ENCODE data around the gene STYXL2. TPM values are rescaled to one million over a fixed set of nuclear protein-coding genes. Genes with fewer than 3 reads are reported as not detected.
A peak's percentile ranks its signal among the peaks of the same experiment; 100 is the strongest.

The STYXL2 gene
- polyA plus RNA-seq, 12 donors, result 34.2 to 146 (median 99.8) TPM; not detected in 1

DNA sequence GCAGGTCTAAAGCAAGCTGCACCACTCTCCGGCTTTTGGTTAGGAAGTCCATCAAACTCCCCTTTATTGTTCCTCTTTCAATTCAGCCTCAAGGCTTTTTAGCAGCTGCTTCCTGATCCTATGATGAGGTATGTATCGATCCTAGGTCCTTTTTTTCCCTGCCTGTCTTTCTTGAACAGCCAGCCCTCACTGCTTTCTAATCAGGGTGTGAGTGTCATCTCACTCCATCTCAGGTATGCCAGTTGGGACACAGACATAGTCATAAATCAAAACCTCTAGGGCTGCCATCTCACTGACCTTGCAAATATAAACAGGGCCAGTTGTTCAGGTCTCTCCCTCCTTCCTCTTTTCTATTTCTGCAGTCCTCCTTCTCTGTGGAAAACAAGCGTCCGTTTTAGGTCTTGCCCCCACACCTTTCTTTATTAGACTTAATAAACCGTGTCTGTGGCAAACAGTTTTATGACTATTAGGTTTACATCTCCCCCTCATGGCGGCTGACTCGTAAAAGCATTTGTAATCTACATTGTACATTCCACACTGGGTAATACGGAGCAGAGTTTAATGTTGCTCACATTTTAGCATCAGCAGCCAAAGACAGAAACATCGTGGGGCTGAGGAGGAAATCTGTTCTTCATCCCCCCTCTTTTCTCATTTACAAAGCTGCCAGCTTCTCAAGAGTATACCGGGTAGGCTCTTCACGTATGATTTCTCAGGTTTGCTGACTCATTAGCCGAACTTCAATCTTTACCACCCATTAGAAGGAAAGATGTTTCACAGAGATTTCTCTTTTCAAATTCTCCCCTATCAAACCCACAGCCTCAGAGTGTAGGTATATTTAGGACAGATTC is 11.6 kb downstream of the STYXL2 start:
- DNase-seq, result no peak

GRCh38 chr1:167106119-167106461 is 12.2 kb downstream of the STYXL2 start:
- no peak for DNase-seq

DNA sequence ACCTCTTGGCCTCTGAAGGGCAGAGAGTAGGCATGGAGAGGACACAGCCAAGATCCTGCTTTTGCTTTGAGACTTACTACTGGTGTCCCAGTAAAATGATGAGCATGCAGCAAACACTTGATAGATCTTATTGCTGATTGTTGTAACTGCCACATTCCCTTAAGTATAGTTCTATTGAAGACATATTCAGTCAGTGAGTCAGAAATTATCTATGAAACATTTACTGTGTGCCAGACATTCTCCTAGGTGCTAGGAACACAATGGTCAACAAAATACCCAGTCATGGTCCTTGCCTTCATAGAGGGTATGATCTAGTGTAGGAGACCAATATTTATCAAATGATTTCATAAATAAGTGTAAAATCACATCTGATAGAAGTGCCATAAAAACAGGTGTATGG is 13.6 kb downstream of the STYXL2 start:
- no peak for DNase-seq

DNA sequence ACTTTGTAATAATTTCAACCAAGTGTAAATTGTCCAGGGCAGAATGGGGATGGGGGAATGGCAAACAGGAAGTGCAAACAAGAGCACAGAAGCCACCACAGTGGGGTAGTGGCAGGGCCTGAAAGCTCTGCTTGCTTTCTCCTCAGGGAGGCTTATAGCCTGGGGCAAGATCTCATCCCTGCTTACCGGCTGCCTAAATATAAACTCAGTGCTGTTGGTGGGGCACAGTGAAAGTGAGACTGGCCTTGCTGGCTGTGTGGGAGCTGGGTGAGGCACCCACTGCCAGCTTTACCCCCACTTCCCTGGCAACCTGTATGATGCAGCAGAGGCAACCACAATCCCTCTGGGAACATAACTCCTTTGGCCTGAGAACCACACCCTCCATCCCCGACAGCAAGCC is 15.2 kb downstream of the STYXL2 start:
- DNase-seq, result no peak

DNA sequence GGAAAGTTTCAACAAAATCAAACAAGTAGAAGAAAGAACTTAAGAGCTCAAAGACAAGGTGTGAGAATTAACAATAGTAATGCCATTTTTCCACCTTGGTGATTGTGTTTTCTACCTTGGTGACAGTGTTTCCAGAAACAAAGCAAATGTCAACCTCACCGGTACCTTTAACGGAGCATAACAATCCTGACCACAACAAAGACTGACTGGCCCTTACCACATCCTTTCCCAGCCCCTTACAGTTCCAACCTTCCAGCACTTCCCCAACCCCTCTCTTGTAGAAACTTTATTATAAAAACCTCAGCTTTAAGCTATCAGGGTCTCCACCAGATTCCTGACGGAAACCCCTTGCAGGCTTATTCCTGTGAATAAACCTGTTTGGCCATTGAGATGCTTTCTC is 16.7 kb downstream of the STYXL2 start:
- no peak for DNase-seq

- DNase-seq, result no peak
Observed at GRCh38 chr1:167111868-167112709, 18.2 kb downstream of the STYXL2 start.

DNA sequence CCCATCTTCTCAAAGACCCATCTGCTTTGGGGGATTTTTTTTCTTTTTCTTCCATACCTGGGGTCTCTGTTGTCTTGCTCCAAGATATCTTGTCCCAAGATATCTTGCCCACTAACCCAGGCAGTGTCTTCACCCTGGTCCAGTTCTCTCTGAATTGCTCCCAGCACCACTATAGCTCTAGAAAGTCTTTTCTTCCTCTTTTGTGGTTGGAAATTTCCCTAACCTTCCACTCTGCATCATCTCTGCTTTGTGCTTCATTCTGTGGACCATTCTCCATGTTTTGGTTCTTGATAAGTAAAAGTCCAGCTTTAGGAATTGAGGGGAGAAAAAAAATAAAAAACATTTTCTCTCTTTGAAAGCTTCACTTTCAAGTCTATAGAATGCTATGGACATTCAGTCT is 20.9 kb downstream of the STYXL2 start:
- DNase-seq, result no peak

DNA sequence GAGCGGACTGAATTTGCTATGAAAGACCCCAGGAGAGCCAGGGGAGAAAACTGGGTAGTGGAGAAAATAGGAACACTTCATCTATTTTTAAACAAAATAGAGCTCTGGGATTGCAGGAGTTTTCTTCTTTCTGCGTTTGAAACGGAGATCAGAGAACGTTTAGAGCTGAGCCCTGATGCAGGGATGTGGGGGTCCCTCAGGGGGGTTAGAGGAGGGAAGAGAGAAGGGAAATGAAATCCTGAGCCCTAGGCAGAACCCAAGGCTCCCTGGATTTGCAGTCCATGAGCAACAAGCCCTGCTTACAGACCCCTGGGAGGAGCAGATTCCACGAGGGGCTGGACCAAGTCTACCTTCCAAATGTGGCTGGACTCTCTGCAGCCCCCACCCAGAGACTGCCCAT is 21.8 kb downstream of the STYXL2 start:
- no peak for DNase-seq

DNA sequence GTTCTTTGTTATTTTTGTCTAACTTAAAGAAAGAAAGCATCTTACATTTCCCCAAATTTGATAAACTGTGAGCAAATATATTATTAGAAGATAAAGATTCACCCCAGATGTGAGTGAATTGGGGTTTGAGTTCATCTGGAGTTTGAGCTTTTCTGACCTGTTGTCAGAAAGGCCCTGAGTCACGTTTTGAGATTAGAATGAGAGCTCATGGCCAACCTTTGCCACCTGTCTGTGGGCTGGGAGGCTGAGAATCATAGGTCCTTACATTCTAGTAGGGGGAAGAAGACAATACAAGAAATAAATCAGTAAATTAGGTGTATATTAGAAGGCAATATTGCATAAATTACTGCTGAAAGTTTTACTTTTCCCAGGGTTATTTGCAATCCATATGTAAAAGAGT is 22.3 kb downstream of the STYXL2 start:
- DNase-seq, result no peak

DNA sequence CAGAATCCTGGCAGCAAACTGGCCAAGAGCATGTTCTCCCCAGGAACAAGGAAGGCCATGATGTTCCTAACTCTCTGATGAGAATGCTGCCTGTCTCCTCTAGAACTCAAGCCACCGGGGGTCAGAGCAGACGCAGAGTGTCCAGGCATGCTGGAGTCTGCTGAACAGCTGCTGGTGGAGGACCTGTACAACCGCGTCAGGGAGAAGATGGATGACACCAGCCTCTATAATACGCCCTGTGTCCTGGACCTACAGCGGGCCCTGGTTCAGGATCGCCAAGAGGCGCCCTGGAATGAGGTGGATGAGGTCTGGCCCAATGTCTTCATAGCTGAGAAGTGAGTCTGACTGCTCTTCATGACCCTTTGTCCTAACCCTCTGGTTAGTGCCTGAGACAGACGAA is 23.4 kb downstream of the STYXL2 start:
- no peak for DNase-seq

DNA sequence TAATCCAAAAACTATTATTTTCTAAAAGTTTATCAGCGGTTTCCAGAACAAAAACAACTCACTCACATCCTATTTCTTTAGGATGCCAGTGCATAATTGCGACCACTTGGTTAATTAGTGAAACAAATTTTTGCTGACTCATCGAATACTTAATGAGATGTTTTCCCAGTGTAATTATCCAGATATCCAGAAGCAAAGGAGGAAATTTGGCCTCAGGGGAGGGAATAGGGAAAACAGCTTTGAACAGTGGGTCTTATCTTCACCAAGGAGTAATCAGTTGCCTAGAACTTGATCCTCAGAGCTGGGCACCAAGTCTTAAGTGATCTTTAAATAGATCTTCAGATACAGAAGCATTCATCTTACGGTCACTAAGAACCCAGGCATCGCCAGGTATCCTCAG is 24.3 kb downstream of the STYXL2 start:
- DNase-seq, result no peak

DNA sequence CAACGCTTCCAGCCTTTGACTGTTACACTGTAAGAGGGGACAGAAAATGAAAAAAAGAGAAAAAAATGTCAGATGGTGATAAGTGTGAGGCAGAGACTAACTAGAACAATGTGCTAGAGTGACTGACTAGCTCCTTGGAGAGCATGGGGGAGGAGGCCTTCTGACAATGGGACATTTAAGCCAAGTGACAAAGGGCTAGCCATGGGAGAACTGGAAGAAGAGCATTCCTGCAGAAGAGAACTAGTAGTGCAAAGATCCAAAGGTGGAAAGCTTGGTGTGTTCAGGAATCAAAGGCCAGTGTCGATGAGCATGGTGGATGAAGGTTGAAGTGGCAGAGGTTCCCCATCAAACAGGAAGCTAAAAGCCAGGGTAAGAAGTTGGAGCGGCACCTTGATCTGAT is 25.8 kb downstream of the STYXL2 start:
- no peak for DNase-seq

DNA sequence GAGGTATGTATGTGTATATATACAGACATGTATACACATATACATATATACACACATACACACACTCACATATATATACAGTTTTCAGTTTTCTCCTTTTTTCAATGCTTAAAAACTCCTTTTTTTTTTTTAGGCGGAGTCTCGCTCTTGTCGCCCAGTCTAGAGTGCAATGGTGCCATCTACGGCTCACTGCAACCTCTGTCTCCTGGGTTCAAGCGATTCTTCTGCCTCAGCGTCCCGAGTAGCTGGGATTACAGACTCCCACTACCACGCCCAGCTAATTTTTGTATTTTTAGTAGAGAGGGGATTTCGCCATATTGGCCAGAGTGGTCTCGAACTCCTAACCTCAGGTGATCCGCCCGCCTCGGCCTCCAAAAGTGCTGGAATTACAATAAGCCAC is 27.0 kb downstream of the STYXL2 start:
- no peak for DNase-seq

DNA sequence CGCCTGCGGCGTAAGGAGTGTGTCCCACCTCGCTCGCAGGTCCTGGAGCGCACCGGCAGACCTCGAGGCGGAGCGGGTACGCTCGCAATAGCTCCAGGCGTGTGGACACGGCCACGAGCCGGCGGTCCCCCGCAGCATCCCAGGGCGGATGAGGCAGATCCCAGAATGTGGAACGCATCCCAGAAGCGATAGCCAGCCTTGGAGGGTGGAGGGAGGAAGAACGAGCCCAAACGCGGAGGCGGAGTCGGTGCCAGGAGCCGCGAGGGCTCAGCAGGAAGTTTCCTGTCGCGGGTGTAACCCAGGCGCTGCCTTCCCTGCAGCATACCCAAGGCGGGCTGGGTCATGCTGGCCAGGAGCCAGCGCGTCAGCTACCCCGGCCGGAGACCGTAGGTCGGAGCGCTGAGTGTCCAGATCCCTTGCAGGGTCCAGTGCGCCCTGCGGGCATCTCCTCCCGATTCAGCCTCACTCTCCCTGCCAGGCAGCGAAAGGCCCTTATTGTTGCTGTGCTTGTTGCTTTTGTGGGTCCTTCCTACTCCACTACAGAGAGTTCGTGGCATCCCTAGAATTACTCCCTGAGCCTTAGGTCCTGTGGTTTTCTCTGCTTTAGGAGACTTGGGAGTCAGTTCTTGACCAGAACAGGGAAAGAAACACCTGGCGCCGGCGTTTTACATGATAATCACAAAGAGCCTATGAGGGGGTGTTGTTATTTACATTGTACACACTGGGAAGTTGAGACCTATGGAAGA is 27.7 kb downstream of the STYXL2 start:
- peak; percentile 7 for DNase-seq

GRCh38 chr1:167122121-167122480 is 28.2 kb downstream of the STYXL2 start:
- no peak for DNase-seq

GRCh38 chr1:167122568-167122967 is 28.7 kb downstream of the STYXL2 start:
- DNase-seq, result no peak

GRCh38 chr1:167126317-167126716 is 32.4 kb downstream of the STYXL2 start:
- no peak for DNase-seq

GRCh38 chr1:167126811-167127210 is 32.9 kb downstream of the STYXL2 start:
- DNase-seq, result no peak

- DNase-seq, result no peak
Observed at GRCh38 chr1:167127236-167127635, 33.4 kb downstream of the STYXL2 start.

- no peak for DNase-seq
Observed at GRCh38 chr1:167127661-167128060, 33.8 kb downstream of the STYXL2 start.

DNA sequence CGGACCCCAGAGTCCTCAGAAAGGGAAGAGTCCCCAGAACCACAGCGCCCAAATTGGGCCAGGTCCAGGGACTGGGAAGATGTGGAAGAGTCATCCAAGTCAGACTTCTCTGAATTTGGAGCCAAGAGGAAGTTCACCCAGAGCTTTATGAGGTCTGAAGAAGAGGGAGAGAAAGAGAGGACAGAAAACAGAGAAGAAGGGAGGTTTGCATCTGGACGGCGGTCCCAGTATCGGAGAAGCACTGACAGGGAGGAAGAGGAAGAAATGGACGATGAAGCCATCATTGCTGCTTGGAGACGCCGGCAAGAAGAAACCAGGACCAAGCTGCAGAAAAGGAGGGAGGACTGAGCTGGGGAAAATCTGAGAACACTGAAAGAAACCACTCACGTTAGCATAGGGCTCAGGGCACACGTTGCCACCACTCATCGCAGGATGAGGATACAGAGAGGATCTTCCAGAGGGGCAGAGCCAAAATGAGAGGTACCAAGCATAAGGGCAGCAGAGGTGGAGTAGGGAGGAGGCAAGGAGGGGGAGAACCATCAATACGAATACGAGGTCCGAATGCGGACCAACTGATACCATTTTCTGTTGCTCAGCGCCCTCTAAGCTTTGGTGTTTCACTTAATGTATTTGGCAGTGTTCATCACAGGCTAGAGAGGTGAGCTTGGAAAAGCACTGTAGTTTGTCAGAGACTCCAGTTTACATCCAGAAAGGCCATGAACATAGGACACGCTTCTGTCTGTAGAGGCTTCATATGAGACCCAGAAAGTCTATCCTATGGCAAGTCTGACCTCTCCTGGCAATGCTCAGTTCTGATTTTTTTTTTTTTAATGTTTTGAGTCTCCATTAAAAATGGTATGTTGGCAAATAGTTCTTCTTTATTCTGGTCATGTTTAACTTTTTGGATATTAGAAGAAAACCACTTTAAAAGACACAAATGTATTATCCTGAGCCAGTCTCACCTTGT is 34.7 kb downstream of the STYXL2 start:
- DNase-seq, result no peak

Measured in muscle of arm (tissue), 12 donors.